GM18508 (cell line): ENCODE measurements around the gene GAMT.

Experiments
- ATAC-seq: cut with Tn5 transposase; IDR thresholded peaks from one replicate; pipeline ENCODE4 v1.9.1; 2021; ENCODE audit warnings: moderate number of reproducible peaks; ENCODE audit not compliant: insufficient read depth, unreplicated experiment

The GAMT gene

GRCh38 chr19:1370579-1371361, 30.6 kb downstream of the GAMT start:
- no peak for ATAC-seq

GRCh38 chr19:1369214-1369805, 32.0 kb downstream of the GAMT start:
- ATAC-seq = no peak

GRCh38 chr19:1366899-1367870, 34.2 kb downstream of the GAMT start:
- no peak for ATAC-seq

GRCh38 chr19:1366296-1366695, 35.0 kb downstream of the GAMT start:
- ATAC-seq = no peak

GRCh38 chr19:1365319-1366269, 35.7 kb downstream of the GAMT start:
- no peak for ATAC-seq

- ATAC-seq = no peak
These were observed 37.2 kb downstream of the GAMT start for GRCh38 chr19:1364070-1364704.

GRCh38 chr19:1363599-1363998, 37.7 kb downstream of the GAMT start:
- ATAC-seq = no peak

GRCh38 chr19:1362387-1363257, 38.7 kb downstream of the GAMT start:
- ATAC-seq = no peak

- no peak for ATAC-seq
These were observed 39.5 kb downstream of the GAMT start for GRCh38 chr19:1361601-1362386.

- ATAC-seq = no peak
These were observed 40.4 kb downstream of the GAMT start for GRCh38 chr19:1360818-1361461.

GRCh38 chr19:1360126-1360817, 41.1 kb downstream of the GAMT start:
- ATAC-seq = no peak

- no peak for ATAC-seq
These were observed 43.7 kb downstream of the GAMT start for GRCh38 chr19:1357531-1358109.

- no peak for ATAC-seq
These were observed 44.9 kb downstream of the GAMT start for GRCh38 chr19:1356508-1356865.

- no peak for ATAC-seq
These were observed 45.5 kb downstream of the GAMT start for GRCh38 chr19:1355568-1356507.

- no peak for ATAC-seq
These were observed 46.3 kb downstream of the GAMT start for GRCh38 chr19:1354970-1355567.
